Prostate gland (tissue), 2 donors: ENCODE measurements around the gene HPCA.

ENCODE experiments used
- POLR2A ChIP-seq: fragments of 450-650 bp; IDR thresholded peaks from one replicate; pipeline ENCODE4 v1.6.1; 2016; ENCODE audit warnings: antibody characterized with exemption, mild to moderate bottlenecking
- TF ChIP-seq, protein P1 (sequence below), 4 experiments: fragments of 200-600 bp in 2 of 4; fragments of 450-650 bp in 2 of 4; sonication (generic) in 2 of 4; IDR thresholded peaks; 1 replicate in 3 of 4; 2 replicates in 1 of 4; pipeline ENCODE4 v1.5.1; 2016 to 2019; ENCODE audit warnings: antibody characterized with exemption in 4 of 4, mild to moderate bottlenecking in 2 of 4, moderate library complexity in 2 of 4

- TF ChIP-seq, protein P1, sequence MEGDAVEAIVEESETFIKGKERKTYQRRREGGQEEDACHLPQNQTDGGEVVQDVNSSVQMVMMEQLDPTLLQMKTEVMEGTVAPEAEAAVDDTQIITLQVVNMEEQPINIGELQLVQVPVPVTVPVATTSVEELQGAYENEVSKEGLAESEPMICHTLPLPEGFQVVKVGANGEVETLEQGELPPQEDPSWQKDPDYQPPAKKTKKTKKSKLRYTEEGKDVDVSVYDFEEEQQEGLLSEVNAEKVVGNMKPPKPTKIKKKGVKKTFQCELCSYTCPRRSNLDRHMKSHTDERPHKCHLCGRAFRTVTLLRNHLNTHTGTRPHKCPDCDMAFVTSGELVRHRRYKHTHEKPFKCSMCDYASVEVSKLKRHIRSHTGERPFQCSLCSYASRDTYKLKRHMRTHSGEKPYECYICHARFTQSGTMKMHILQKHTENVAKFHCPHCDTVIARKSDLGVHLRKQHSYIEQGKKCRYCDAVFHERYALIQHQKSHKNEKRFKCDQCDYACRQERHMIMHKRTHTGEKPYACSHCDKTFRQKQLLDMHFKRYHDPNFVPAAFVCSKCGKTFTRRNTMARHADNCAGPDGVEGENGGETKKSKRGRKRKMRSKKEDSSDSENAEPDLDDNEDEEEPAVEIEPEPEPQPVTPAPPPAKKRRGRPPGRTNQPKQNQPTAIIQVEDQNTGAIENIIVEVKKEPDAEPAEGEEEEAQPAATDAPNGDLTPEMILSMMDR (IDR thresholded peaks at IDR 0.05): no peak
- no peak for TF ChIP-seq POLR2A
These were observed 18.2 kb upstream of the HPCA start for GRCh38 chr1:32868085-32868484.
